Mesenchymal stem cell (in vitro differentiated cells and primary cell): ENCODE results near the gene STING1.

Experiments used
- DNase-seq: peaks from one replicate; pipeline ENCODE4 v3.0.0-alpha.2; 2013
- H2AFZ ChIP-seq: one replicate; pipeline ENCODE4 v1.6.1; 2013; ENCODE audit warnings: low read depth, mild to moderate bottlenecking, control low read depth, inconsistent platforms, low read length, moderate library complexity
- H2AK5ac ChIP-seq: 2 replicates; pipeline ENCODE4 v1.6.1; 2013; ENCODE audit warnings: low read length, moderate library complexity, mild to moderate bottlenecking, inconsistent platforms; ENCODE audit not compliant: severe bottlenecking
- H2BK120ac ChIP-seq: one replicate; pipeline ENCODE4 v1.6.1; 2013; ENCODE audit warnings: low read depth, mild to moderate bottlenecking, inconsistent platforms, low read length, moderate library complexity
- H2BK12ac ChIP-seq, 2 experiments: one replicate each; pipeline ENCODE4 v1.6.1; 2013; ENCODE audit warnings: inconsistent platforms in 2 of 2, low read length in 2 of 2, mild to moderate bottlenecking in 2 of 2, moderate library complexity in 2 of 2, control low read depth in 1 of 2
- H2BK15ac ChIP-seq: one replicate; pipeline ENCODE4 v1.6.1; 2013; ENCODE audit warnings: mild to moderate bottlenecking, low read depth, inconsistent platforms; ENCODE audit not compliant: poor library complexity, severe bottlenecking
- H2BK5ac ChIP-seq: 2 replicates; pipeline ENCODE4 v1.6.1; 2013; ENCODE audit warnings: low read depth, mild to moderate bottlenecking, low read length, control low read depth, inconsistent platforms; ENCODE audit not compliant: poor library complexity, severe bottlenecking
- H3K14ac ChIP-seq, 2 experiments: one replicate each; pipeline ENCODE4 v1.6.1; 2013; ENCODE audit warnings: inconsistent platforms in 2 of 2, low read length in 2 of 2, control low read depth in 1 of 2, mild to moderate bottlenecking in 1 of 2, moderate library complexity in 1 of 2
- H3K18ac ChIP-seq, 2 experiments: one replicate each; pipeline ENCODE4 v1.6.1; 2013; ENCODE audit warnings: inconsistent platforms in 2 of 2, low read length in 2 of 2, control low read depth in 1 of 2, low read depth in 1 of 2, mild to moderate bottlenecking in 1 of 2
- H3K23ac ChIP-seq, 2 experiments: one replicate each; pipeline ENCODE4 v1.6.1; 2013; ENCODE audit warnings: inconsistent platforms in 2 of 2, low read length in 2 of 2, mild to moderate bottlenecking in 2 of 2, moderate library complexity in 2 of 2, control low read depth in 1 of 2
- H3K27ac ChIP-seq: 2 replicates; pipeline ENCODE4 v1.5.1; 2013; ENCODE audit warnings: mild to moderate bottlenecking, moderate library complexity, low read length, control low read depth, inconsistent platforms; ENCODE audit not compliant: poor library complexity, severe bottlenecking
- H3K27me3 ChIP-seq, 2 experiments: 2 replicates each; pipeline versions ENCODE4 v1.6.1 to v1.7.0; 2013; ENCODE audit warnings: low read length in 2 of 2, mild to moderate bottlenecking in 2 of 2, moderate library complexity in 2 of 2, control low read depth in 1 of 2, inconsistent platforms in 1 of 2; ENCODE audit not compliant: control insufficient read depth in 1 of 2, insufficient read depth in 1 of 2
- H3K36me3 ChIP-seq, 2 experiments: 2 replicates each; pipeline versions ENCODE4 v1.6.1 to v1.7.0; 2013; ENCODE audit warnings: low read length in 2 of 2, control low read depth in 1 of 2, inconsistent platforms in 1 of 2, low read depth in 1 of 2, mild to moderate bottlenecking in 1 of 2; ENCODE audit not compliant: insufficient read depth in 2 of 2, control insufficient read depth in 1 of 2
- H3K4ac ChIP-seq, 2 experiments: one replicate each; pipeline ENCODE4 v1.6.1; 2013; ENCODE audit warnings: inconsistent platforms in 2 of 2, low read length in 2 of 2, mild to moderate bottlenecking in 2 of 2, moderate library complexity in 2 of 2, control low read depth in 1 of 2, low read depth in 1 of 2
- H3K4me1 ChIP-seq: 2 replicates; pipeline ENCODE4 v1.6.1; 2013; ENCODE audit warnings: low read depth, low read length, control low read depth; ENCODE audit not compliant: control insufficient read depth, insufficient read depth
- H3K4me2 ChIP-seq: 2 replicates; pipeline ENCODE4 v1.6.1; 2013; ENCODE audit warnings: low read length, mild to moderate bottlenecking, inconsistent platforms; ENCODE audit not compliant: poor library complexity, severe bottlenecking
- H3K4me3 ChIP-seq, 2 experiments: 2 replicates each; pipeline versions ENCODE4 v1.5.1 to v1.7.0; 2013; ENCODE audit warnings: low read length in 2 of 2, mild to moderate bottlenecking in 2 of 2, control low read depth in 1 of 2, low read depth in 1 of 2; ENCODE audit not compliant: insufficient read depth in 1 of 2
- H3K79me1 ChIP-seq: replicated peaks from 2 replicates; pipeline ENCODE4 v1.6.1; 2013; ENCODE audit warnings: mild to moderate bottlenecking, control low read depth, low read length, inconsistent platforms; ENCODE audit not compliant: poor library complexity, severe bottlenecking
- H3K9ac ChIP-seq: 2 replicates; pipeline ENCODE4 v1.7.0; 2013; ENCODE audit warnings: mild to moderate bottlenecking, low read length, moderate library complexity
- H3K9me3 ChIP-seq: 2 replicates; pipeline ENCODE4 v1.7.0; 2013; ENCODE audit warnings: mild to moderate bottlenecking, low read length; ENCODE audit not compliant: control insufficient read depth
- H4K8ac ChIP-seq: one replicate; pipeline ENCODE4 v1.6.1; 2013; ENCODE audit warnings: inconsistent platforms, mild to moderate bottlenecking, low read length, moderate library complexity
- H4K91ac ChIP-seq: one replicate; pipeline ENCODE4 v1.6.1; 2013; ENCODE audit warnings: mild to moderate bottlenecking, low read length, inconsistent platforms
- WGBS: methylation state at CpG from one replicate; pipeline ENCODE4 v1.1.7; 2013; ENCODE audit warnings: mixed read lengths; 5-methylcytosine and 5-hydroxymethylcytosine counted together

Gene STING1

DNA sequence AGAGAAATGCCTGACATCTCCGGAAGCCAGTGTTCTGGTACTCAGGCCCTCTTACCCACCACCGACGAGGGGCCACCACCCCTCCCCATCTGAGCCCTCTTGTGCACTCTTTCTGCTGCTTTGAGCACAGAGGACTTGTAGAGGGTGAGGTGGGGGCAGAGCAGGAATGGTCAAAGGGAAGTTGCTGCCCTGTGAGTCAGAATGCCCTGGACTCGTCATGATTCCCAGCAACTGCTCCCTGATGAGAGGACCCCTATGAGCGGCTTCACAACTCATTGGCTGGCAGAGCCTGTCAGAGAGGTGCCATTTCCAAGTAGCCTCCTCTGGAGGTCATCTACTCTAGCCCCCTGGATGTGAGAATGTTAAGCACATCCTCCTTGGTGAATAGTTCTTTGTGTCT, 20.9 kb downstream of the STING1 start:
- H2BK5ac ChIP-seq: no peak overlapping the region
- no peak overlapping the region for H3K18ac ChIP-seq
- H3K14ac ChIP-seq: no peak overlapping the region
- peak overlapping the region; percentile 46 for H2AFZ ChIP-seq
- no peak overlapping the region for H2BK120ac ChIP-seq
- peak overlapping the region; percentile 74 for H2AK5ac ChIP-seq
- peak overlapping the region; percentile 57 for H4K8ac ChIP-seq
- peak overlapping the region; percentile 18 for H3K9ac ChIP-seq
- DNase-seq: peak; percentile 67
- 34% methylated on average over 2 of the region's 5 CpGs for WGBS
- no peaks in the 10 kb centered on the region for H3K36me3 ChIP-seq
- peaks cover 24% of the 10 kb centered on the region for H3K4me1 ChIP-seq
- peak overlapping the region; percentile 37 to 49 for H2BK12ac ChIP-seq
- H3K4me3 ChIP-seq: peak overlapping the region in 1 of 2 experiments; percentile 29
- H3K27ac ChIP-seq: peak overlapping the region; percentile 14
- no peak overlapping the region for H3K23ac ChIP-seq
- no peaks in the 10 kb centered on the region for H3K79me1 ChIP-seq
- no peak overlapping the region for H2BK15ac ChIP-seq
- no peak overlapping the region for H3K4ac ChIP-seq
- peak overlapping the region; percentile 34 for H4K91ac ChIP-seq
- H3K27me3 ChIP-seq: no peaks in the 10 kb centered on the region
- no peak overlapping the region for H3K4me2 ChIP-seq
- no peaks in the 10 kb centered on the region for H3K9me3 ChIP-seq

GRCh38 chr5:139461176-139461575, 21.4 kb downstream of the STING1 start:
- H3K79me1 ChIP-seq: no peaks in the 10 kb centered on the region
- no peak overlapping the region for H2BK120ac ChIP-seq
- H4K8ac ChIP-seq: peak overlapping the region; percentile 28
- H4K91ac ChIP-seq: no peak overlapping the region
- no peaks in the 10 kb centered on the region for H3K27me3 ChIP-seq
- H2AFZ ChIP-seq: no peak overlapping the region
- peak overlapping the region in 1 of 2 experiments; percentile 37 for H2BK12ac ChIP-seq
- no peaks in the 10 kb centered on the region for H3K9me3 ChIP-seq
- no peak overlapping the region for H3K4ac ChIP-seq
- WGBS: 92% methylated on average over 6 of the region's 7 CpGs
- no peak overlapping the region for H3K14ac ChIP-seq
- H3K4me3 ChIP-seq: no peak overlapping the region
- H3K18ac ChIP-seq: no peak overlapping the region
- no peak overlapping the region for H2BK5ac ChIP-seq
- H2BK15ac ChIP-seq: no peak overlapping the region
- H3K36me3 ChIP-seq: no peaks in the 10 kb centered on the region
- H2AK5ac ChIP-seq: peak overlapping the region; percentile 74
- H3K4me2 ChIP-seq: no peak overlapping the region
- no peak for DNase-seq
- peaks cover 24% of the 10 kb centered on the region for H3K4me1 ChIP-seq
- peak overlapping the region; percentile 14 for H3K27ac ChIP-seq
- no peak overlapping the region for H3K9ac ChIP-seq
- H3K23ac ChIP-seq: no peak overlapping the region

- H4K91ac ChIP-seq: no peak overlapping the region
- H3K14ac ChIP-seq: no peak overlapping the region
- H2AK5ac ChIP-seq: no peak overlapping the region
- no peak overlapping the region for H2BK12ac ChIP-seq
- H3K4me2 ChIP-seq: no peak overlapping the region
- H3K27ac ChIP-seq: peak overlapping the region; percentile 55
- no peak for DNase-seq
- no peak overlapping the region for H3K4me3 ChIP-seq
- peaks cover 24% of the 10 kb centered on the region for H3K4me1 ChIP-seq
- no peak overlapping the region for H2AFZ ChIP-seq
- H3K23ac ChIP-seq: no peak overlapping the region
- no peaks in the 10 kb centered on the region for H3K36me3 ChIP-seq
- H2BK15ac ChIP-seq: no peak overlapping the region
- no peaks in the 10 kb centered on the region for H3K79me1 ChIP-seq
- WGBS: 75% methylated on average over 1 of the region's 1 CpG
- H3K18ac ChIP-seq: no peak overlapping the region
- H3K4ac ChIP-seq: no peak overlapping the region
- H3K27me3 ChIP-seq: no peaks in the 10 kb centered on the region
- no peak overlapping the region for H2BK5ac ChIP-seq
- H3K9ac ChIP-seq: no peak overlapping the region
- no peaks in the 10 kb centered on the region for H3K9me3 ChIP-seq
- no peak overlapping the region for H2BK120ac ChIP-seq
- H4K8ac ChIP-seq: no peak overlapping the region
These were observed 22.1 kb downstream of the STING1 start for GRCh38 chr5:139460455-139460854.

- H2AK5ac ChIP-seq: peak overlapping the region; percentile 16
These were observed 23.1 kb downstream of the STING1 start for GRCh38 chr5:139459451-139459934.

More at GRCh38 chr5:139459451-139459934, 23.1 kb downstream of the STING1 start:
- H2BK15ac ChIP-seq: no peak overlapping the region
- H3K9me3 ChIP-seq: no peaks in the 10 kb centered on the region
- H3K36me3 ChIP-seq: no peaks in the 10 kb centered on the region
- no peak for DNase-seq
- no peak overlapping the region for H3K18ac ChIP-seq
- H2BK120ac ChIP-seq: no peak overlapping the region
- no peak overlapping the region for H3K9ac ChIP-seq
- no peaks in the 10 kb centered on the region for H3K27me3 ChIP-seq
- H3K27ac ChIP-seq: peak overlapping the region; percentile 71
- no peaks in the 10 kb centered on the region for H3K79me1 ChIP-seq
- no peak overlapping the region for H4K8ac ChIP-seq
- no peak overlapping the region for H3K14ac ChIP-seq
- no peak overlapping the region for H3K23ac ChIP-seq
- H4K91ac ChIP-seq: no peak overlapping the region
- H3K4me3 ChIP-seq: no peak overlapping the region
- H3K4me1 ChIP-seq: peaks cover 24% of the 10 kb centered on the region
- H3K4me2 ChIP-seq: no peak overlapping the region
- H2BK5ac ChIP-seq: no peak overlapping the region
- no peak overlapping the region for H2AFZ ChIP-seq
- no peak overlapping the region for H2BK12ac ChIP-seq
- 84% methylated on average over 8 of the region's 8 CpGs for WGBS
- no peak overlapping the region for H3K4ac ChIP-seq
